8988T (cell line): Measurements from ENCODE around the gene TMC2.
"Not testable (repeated sequence)": the region's sequence is repeated elsewhere in the genome, so short reads cannot be mapped to it uniquely, and the experiment has no call there.

Experiments
- DNase-seq: peaks from one replicate; pipeline ENCODE4 v3.0.0; 2011

The TMC2 gene

GRCh38 chr20:2536560-2536986 is at the start of gene TMC2:
TSS of gene TMC2 (plus strand) at chr20:2536573. CDS start at chr20:2536622, 49 bp downstream.
- DNase-seq, result no peak

GRCh38 chr20:2502808-2503384 is 33.5 kb upstream of the TMC2 start:
- not testable (repeated sequence) for DNase-seq

- not testable (repeated sequence) for DNase-seq
Observed at GRCh38 chr20:2504803-2505202, 31.6 kb upstream of the TMC2 start.

- not testable (repeated sequence) for DNase-seq
Observed at GRCh38 chr20:2506426-2506825, 29.9 kb upstream of the TMC2 start.

GRCh38 chr20:2507464-2507863 is 28.9 kb upstream of the TMC2 start:
- no peak for DNase-seq

GRCh38 chr20:2507875-2508630 is 28.3 kb upstream of the TMC2 start:
- no peak for DNase-seq

- peak; percentile 59 for DNase-seq
Observed at GRCh38 chr20:2508631-2509467, 27.5 kb upstream of the TMC2 start, which contains the start of gene ZNF343. TSS of gene ZNF343 (minus strand) at chr20:2508915. CDS start at chr20:2493895, 15,020 bp downstream.

- DNase-seq, result no peak
Observed at GRCh38 chr20:2509468-2509781, 26.9 kb upstream of the TMC2 start.

GRCh38 chr20:2509794-2510193 is 26.6 kb upstream of the TMC2 start:
- DNase-seq, result no peak

GRCh38 chr20:2515203-2515602 is 21.2 kb upstream of the TMC2 start:
- DNase-seq, result no peak

GRCh38 chr20:2516399-2516798 is 20.0 kb upstream of the TMC2 start:
- no peak for DNase-seq

GRCh38 chr20:2518096-2518495 is 18.3 kb upstream of the TMC2 start:
- DNase-seq, result no peak

- no peak for DNase-seq
Observed at GRCh38 chr20:2518558-2518957, 17.8 kb upstream of the TMC2 start.

- no peak for DNase-seq
Observed at GRCh38 chr20:2519115-2519809, 17.1 kb upstream of the TMC2 start.

GRCh38 chr20:2520617-2521016 is 15.8 kb upstream of the TMC2 start:
- DNase-seq, result no peak

- no peak for DNase-seq
Observed at GRCh38 chr20:2521369-2522305, 14.7 kb upstream of the TMC2 start.

GRCh38 chr20:2522826-2523429 is 13.4 kb upstream of the TMC2 start:
- DNase-seq, result not testable (repeated sequence)

GRCh38 chr20:2523919-2524708 is 12.3 kb upstream of the TMC2 start:
- DNase-seq, result peak; percentile 55

GRCh38 chr20:2524709-2525506 is 11.5 kb upstream of the TMC2 start:
- DNase-seq, result peak; percentile 65

- DNase-seq, result not testable (repeated sequence)
Observed at GRCh38 chr20:2526218-2526583, 10.2 kb upstream of the TMC2 start.
